CD4-positive, alpha-beta T cell treated with Interleukin-2 at 100 ng/mL for 4 hours (primary cell): ENCODE results near the gene ZNF574.

Experiments used
- DNase-seq: peaks from one replicate; pipeline ENCODE4 v3.0.0-alpha.2; 2020; ENCODE audit warnings: low spot score

The ZNF574 gene

DNA sequence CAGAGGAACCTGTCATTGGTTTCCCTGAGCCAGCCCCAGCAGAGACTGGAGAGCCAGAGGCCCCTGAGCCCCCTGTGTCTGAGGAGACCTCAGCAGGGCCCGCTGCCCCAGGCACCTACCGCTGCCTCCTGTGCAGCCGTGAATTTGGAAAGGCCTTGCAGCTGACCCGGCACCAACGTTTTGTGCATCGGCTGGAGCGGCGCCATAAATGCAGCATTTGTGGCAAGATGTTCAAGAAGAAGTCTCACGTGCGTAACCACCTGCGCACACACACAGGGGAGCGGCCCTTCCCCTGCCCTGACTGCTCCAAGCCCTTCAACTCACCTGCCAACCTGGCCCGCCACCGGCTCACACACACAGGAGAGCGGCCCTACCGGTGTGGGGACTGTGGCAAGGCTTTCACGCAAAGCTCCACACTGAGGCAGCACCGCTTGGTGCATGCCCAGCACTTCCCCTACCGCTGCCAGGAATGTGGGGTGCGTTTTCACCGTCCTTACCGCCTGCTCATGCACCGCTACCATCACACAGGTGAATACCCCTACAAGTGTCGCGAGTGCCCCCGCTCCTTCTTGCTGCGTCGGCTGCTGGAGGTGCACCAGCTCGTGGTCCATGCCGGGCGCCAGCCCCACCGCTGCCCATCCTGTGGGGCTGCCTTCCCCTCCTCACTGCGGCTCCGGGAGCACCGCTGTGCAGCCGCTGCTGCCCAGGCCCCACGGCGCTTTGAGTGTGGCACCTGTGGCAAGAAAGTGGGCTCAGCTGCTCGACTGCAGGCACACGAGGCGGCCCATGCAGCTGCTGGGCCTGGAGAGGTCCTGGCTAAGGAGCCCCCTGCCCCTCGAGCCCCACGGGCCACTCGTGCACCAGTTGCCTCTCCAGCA is 4.2 kb downstream of the ZNF574 start:
- no peak for DNase-seq

DNA sequence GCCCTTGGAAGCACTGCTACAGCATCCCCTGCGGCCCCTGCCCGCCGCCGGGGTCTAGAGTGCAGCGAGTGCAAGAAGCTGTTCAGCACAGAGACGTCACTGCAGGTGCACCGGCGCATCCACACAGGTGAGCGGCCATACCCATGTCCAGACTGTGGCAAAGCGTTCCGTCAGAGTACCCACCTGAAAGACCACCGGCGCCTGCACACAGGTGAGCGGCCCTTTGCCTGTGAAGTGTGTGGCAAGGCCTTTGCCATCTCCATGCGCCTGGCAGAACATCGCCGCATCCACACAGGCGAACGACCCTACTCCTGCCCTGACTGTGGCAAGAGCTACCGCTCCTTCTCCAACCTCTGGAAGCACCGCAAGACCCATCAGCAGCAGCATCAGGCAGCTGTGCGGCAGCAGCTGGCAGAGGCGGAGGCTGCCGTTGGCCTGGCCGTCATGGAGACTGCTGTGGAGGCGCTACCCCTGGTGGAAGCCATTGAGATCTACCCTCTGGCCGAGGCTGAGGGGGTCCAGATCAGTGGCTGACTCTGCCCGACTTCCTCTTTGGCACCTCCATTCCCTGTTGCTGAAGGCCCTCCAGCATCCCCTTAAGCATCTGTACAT is 4.9 kb downstream of the ZNF574 start:
- DNase-seq: no peak

DNA sequence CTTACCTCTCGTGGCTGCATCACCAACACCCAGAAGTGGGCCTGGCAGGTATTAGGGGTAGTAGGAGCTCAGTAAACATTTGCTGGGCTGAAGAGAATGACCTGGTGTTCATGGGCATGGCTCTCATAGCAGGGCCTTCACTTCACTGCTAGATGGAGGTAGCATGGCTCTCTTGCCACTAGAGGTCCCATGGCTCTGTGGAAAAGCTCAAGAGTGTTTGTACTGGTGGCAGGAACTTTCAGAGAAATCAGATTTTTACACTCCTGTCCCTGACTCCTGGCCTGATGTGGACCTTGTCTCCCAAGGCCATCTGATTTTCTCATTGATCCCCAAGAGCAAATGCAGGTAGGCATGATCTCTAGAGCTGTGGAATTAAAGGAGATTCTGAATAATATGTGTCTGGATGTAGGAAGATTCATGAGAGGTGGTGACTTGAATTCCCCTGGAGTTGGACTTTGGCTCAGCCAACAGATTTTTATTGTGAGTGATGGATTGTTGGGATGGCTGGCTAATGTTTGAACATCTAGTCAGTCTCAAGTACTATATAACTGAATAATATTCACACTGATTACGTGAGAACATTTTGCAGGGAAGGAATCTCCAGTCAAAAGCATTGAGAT is 5.7 kb downstream of the ZNF574 start:
- peak; percentile 22 for DNase-seq

DNA sequence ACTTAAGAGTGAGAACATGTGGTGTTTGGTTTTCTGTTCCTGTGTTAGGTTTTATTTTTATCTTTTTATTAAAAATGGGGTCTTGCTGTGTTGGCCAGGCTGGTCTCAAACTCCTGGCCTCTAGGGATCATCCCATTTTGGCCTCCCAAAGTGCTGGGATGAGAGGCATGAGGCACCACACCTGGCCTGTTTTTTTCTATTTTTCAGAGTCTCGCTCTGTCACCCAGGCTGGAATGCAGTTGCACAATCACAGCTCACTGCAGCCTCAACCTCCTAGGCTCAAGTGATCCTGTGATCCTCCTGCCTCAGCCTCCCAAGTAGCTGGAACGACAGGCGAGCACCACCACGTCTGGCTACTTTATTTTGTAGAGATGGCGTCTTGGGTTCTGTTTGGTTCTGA is 7.6 kb downstream of the ZNF574 start:
- no peak for DNase-seq

DNA sequence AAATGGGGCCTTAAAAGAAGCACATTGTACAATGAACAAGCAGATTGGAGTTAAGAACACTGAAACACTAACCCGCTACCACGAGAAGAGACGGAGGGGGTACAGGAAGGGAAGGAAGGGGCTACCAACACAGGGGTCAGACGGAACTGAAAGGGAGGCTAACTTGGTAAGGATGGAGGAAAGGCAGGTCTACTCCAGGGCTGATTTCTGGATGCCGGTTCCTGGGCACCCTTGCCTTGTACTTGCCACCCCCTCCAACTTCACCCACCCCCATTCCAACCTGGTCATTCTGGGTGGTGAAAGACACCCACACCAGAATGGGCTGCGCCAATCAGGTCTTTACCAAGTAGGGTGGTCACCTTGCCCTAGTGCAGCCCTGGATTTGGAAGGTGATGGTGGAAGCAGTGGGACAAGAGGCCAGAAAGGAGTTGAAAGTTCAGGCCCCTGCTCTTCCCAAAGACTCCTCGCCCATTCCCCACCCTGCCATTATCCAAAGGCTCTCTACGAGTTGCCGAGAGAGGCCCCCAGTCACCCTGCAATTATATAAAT is 10.3 kb downstream of the ZNF574 start:
- no peak for DNase-seq

DNA sequence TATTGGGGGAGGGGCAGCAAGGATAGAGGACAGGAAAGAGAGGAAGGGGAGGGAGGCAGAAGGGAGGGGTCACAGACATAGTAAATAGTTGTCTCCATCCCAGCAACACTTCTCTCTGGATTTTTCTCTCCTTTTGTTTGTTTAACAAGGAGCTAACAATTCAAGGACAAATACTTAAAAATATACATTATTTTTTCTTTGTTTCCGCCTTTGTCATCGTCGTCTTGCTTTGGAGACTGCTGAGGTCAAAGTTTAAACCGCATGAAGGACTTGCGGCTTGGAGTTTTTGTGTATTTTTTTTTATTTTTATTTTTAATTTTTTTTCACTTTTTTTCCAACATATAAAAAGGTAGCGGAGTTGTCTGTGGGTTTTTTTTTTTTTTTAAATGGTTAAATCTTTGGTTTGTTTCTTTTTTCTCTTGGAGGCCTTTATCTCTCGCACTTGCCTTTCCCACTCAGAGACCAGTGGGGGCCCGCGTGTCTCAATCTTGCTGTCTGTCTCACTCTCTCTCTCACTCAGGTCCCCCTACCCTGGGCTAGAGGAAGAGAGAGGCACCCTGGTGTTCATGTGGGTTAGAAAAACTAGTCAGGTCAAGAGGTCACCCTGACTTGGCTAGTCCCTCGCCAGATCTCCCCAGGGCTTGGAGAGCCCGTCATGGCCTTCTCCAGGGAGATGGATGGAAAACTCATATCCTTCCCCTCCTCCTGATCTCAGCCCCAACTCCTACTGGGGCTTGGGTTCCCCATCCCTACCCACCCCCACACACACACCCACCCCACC is 11.0 kb downstream of the ZNF574 start:
- DNase-seq: no peak

DNA sequence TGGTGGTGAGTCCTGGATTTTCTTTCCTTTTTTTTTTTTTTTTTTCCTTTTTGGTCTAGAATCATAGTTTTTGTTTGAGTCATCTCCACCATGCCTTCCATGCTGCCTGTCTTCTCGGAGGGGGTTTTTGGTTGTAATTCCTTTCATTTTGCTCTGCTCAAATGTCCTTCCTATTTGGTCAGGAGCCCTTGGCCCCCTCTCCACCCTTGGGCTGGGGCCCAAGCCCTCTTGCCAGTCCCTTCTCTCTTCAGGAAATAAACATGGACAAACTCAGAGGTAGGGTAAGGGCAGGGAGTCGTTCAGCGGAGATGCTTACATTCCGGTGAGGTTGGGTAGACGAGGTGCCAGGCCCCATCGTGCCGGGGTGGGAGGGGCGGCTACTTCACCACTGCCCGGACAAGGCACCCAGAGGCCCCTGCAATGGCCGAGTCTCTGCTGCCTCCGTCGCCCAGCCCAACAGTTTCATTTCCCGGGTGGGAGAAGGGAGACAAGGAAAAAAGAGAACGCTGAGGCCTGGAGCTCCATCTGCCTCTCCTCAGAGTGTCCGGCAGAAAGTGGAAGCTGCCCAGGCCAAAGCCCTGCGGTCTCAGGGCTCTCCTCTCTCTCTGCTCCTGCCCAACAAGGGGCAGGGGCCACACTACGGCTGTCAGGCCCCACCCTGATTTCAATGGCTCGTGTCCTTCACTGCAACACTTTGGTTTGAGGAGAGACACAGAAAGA is 12.7 kb downstream of the ZNF574 start:
- DNase-seq: no peak

DNA sequence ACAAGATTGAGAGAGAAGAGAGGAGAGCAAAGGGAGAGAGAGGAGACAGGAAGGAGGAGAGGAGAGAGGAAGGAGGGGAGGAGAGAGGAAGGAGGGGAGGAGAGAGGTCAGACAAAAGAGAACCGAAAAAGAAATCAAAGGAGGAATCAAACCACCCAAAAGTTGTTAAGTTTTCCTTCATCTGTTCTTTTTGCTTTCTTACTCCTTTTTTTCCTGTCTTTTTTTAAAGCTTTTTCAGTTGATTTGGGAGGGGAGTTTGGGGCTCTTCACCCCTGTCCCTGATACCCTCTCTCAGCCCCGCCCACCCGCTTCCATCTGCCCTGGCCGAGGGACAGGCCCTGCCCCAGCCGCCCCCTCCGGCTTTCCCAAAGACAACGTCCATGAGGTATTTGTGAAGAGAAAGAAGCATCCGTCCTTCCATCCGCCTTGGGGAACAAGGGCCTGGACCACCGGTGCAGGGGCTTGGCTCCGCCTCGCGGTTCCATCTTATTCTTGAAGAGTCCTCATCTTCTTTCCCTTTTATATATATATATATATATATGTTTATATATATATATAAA is 13.3 kb downstream of the ZNF574 start:
- no peak for DNase-seq

DNA sequence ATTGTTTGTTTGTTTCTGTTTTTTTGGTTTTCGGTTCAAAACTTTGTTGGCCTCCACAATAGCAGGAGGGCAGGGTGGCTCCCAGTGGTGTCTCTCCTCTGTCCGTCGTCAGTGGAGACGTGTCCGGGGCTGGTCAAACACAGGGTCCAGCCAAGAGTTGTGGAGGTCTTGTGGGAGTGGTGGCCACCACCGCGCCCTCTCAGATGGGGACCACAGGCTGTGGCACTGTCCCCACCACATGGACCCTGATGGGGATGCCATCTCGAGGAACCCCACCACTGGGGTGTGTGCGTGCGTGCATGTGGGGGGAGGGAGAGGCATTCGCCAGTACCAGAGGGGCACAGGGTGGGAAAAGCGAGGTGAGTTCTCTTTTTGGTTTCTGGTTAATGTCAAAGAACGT is 13.8 kb downstream of the ZNF574 start:
- DNase-seq: no peak

DNA sequence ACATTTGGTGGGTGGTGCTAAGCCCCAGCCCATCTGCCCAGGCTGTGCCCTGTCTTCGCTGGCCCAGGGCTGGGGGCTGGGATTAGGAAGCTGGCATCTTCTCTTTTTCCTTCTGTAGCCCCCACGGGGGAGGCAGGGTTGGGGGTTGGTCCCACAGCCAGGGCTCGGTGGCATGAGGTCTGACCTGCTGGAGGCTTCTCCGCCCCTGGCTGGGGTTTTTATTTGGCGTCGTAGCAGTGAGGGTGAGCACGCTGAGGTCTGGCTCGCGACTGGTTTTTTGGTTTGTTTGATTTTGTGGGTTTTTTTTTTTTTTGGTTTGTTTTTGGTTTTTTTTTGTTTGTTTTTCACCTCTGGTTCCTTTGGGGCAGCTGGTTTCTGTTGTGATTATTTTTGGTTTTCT is 14.7 kb downstream of the ZNF574 start:
- no peak for DNase-seq

DNA sequence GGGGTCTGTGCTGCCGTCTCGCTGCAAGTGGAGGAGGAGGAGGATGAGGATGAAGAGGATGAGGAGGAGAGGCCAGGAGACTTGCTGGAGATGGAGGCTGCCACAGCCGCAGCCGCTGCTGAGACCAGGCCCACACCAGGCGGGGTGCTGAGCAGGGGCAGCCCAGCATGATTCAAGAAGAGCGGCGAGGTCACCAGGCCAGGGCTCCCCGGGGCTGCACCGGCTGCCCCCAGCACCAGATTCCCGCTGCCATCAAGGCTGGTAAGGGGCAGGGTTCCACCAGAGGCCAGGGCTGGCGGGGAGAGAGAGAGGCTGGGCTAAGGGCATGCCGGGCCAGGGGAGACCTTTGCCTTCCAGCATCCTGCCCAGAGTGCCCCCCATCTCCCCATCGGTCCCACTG is 15.3 kb downstream of the ZNF574 start:
- DNase-seq: no peak

DNA sequence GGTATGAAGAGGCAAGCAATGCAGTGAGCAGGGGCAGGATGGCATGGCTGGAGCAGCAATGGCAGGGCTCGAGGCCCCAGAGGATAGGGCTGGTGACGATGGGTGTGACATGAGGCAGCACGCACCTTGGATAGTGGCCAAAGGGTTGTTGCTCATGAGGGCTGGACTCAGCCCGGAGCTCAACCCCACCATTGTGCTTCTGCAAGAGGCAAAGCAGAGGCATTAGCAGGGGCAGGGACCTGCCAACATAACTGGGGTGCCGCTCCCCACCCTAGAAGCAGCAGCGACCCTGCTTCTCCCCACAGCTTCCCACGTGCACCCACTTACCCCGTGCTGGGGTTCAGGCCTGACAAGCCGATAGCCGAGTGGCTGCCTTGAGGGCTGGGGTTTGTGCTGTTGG is 15.8 kb downstream of the ZNF574 start:
- DNase-seq: no peak

DNA sequence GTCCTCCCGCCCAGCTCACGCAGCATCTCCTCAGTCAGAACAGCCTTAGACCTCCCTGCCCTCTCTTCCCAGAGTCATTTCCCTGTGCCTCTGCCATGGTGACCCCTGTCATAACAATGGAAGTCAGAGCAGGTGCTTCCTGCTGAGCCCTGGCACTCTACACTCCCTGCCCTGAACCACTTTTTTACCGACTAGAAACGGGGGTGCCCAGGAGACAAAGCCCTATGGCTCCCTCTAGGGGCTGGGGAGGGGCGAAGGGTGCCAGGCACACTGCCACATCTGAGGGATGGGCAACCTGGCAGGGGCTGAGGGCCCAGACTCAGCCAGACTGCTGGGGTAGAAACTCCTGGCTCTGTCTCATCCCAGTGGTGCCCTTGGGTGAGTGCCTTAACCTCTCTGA is 16.4 kb downstream of the ZNF574 start:
- DNase-seq: peak; percentile 40

DNA sequence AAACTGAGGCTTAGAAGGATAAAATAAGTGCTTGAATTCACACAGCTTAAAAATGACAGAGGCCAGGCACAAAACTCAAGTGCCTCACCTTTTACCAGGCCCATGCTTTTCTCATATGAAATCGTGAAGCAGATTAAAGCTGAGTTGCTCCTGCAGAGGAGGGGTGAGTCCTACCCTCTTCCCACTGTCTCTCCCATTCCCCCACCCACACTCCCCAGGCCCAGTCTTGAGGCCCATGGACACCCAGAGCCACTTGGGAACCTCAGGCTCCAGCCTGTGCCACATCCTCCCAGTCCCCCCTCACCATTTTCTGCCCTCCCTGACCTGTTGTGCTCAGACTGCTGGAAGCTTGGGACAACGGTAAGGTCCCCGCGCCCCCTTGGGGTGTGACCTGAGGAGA is 17.5 kb downstream of the ZNF574 start:
- DNase-seq: no peak

DNA sequence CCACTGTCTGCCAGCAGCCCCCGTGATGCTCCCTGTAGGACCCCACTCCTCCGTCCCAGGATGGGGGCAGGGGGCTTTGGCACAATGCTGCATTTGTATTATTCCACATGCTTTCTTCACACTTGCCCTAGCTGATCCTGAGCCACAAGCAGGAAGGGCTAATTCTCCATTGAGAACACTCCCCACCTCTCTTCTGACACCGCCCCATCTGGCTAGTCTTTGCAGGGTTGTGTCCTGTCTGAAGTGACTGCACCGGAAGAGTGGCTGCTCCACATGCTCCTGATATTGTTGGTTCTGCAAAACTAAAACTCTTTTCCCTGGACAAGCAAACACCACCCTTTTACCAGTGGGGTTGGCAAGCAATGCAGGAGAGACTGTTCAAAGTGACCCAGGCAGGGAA is 18.0 kb downstream of the ZNF574 start:
- no peak for DNase-seq

DNA sequence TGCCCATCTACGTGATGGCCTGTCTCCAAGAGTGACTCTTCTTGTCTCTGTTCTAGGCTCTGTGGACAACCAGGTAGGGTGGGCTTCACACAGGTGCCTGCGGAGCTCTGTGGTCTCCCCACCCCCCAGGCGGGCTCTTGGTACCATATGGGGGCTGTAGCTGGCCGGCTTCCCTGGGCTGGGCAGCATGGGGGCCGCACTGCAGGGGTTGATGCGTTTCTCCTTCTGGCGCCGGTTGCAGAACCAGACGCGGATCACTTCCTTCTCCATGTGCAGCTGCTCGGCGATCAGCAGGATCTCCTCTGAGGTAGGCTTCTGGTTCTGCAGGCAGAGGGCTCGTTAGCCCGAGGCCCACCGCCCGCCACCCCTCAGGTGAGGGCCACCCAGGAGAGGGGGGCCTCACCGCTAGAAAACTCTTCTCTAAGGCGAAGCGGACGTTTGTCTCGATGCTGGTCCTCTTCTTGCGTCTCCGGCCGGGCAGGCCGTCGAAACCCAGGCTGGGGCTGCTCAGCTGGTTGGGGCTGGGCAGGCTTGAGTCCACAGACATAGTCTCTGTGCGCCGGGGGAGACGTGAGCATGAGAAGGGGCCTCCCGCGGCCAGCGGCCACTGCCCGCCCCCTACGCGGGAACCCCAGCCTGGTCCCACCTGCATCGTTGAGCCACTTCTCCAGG is 19.3 kb downstream of the ZNF574 start:
- DNase-seq: no peak

DNA sequence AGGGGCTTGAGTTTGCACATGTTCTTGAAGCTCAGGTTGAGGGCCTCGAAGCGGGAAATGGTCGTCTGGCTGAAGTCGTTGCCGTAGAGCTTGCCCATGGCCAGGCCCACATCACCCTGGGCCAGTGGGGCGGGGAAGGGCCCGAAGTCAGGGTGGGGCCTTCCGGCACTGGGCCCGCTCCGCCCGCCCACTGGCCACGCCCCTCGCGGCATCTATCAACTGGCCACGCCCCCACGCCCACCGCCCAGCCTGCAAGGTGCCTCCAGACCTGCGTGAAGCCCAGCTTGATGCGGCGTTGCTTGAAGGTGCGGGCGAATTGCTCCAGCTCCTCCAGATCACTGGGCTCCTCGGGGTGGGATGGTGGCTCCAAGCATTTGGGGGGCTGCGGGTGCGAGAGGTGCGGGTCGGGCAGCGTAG is 19.9 kb downstream of the ZNF574 start:
- DNase-seq: no peak

DNA sequence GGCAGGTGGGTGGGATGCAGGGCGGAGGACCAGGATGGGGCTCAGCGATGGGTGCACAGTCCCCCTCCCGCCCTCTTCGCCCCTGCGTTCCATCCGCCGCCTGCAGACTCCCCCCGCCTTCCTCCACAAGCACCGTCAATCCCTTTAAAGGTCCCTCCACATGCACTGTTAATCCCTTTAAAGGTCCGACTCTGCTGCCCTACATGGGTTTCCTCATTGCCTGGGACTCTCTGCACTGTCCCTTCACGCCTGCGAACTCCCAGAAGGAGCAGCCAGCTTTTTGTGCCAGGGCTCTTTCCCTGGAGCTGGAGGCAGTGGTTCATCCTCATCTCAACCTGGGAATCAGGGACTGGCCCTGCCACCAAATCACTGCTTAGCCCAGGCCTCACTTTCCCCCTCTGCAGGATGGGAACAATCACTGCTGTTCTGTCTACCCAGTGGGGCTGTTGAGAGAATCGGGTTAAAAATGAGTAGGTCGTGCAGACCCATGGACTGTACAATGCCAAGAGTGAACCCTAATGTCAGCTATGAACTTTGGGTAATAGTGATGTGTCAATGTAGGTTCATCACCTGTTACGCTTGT is 20.4 kb downstream of the ZNF574 start:
- no peak for DNase-seq

DNA sequence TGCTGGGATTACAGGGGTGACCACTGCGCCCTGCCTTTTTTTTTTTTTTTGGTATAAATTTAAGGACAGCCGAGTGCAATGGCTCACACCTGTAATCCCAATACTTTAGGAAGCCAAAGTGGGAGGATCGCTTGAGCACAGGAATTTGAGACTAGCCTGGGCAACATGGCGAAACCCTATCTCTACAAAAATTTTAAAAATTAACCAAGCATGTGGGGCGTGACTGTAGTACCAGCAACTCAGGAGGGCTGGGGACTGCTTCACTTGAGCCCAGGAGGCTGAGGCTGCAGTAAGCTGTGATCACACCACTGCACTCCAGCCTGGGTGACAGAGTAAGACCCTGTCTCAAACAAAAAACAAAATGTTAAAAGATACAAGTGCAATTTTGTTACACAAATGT is 21.5 kb downstream of the ZNF574 start:
- no peak for DNase-seq

DNA sequence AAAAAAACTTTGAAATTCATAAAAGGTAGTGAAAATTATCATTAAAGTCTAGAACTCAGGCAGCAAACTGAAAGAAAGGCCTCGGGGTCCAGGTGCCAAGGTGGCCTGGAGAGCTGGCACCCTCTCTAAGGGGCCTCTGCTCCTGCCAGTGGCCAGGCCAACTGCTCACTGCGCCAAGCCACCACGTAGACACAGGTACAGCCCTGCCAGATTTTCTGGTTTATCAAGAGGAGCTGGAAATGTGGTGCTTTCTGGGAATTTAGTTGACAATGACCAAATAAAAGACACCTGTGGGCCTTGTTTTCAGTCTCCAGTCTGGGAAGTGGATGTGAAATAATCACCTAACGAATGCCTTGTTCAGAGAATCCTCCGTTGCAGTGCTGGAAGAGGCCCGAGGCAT is 22.8 kb downstream of the ZNF574 start:
- no peak for DNase-seq
